Spleen (tissue), 11 donors: Measurements from ENCODE around the gene SYPL2. TPM values are rescaled to one million over a fixed set of nuclear protein-coding genes. Genes with fewer than 3 reads are reported as not detected.

Source experiments
- DNase-seq: peaks from one replicate; pipeline ENCODE4 v3.0.0-alpha.2; 2020
- H3K27ac ChIP-seq, 8 donors: fragments of 200-600 bp; sonication (generic) in 7 of 8; 1 replicate in 4 of 8; 2 replicates in 4 of 8; pipeline versions ENCODE4 v1.5.0 to v1.8.0; 2016 to 2021; ENCODE audit warnings: inconsistent platforms in 4 of 8, mild to moderate bottlenecking in 4 of 8, moderate library complexity in 1 of 8
- H3K27me3 ChIP-seq, 7 donors: fragments of 200-600 bp; sonication (generic) in 6 of 7; replicated peaks in 1 of 7; 1 replicate in 4 of 7; 2 replicates in 3 of 7; pipeline versions ENCODE4 v1.5.0 to v1.8.0; 2016 to 2021; ENCODE audit warnings: inconsistent platforms in 3 of 7, mild to moderate bottlenecking in 1 of 7
- H3K36me3 ChIP-seq, 6 donors: fragments of 200-600 bp; sonication (generic) in 5 of 6; 1 replicate in 4 of 6; 2 replicates in 2 of 6; pipeline versions ENCODE4 v1.5.0 to v1.8.0; 2016 to 2021; ENCODE audit warnings: inconsistent platforms in 2 of 6
- H3K4me1 ChIP-seq, 6 donors: fragments of 200-600 bp; sonication (generic) in 5 of 6; 1 replicate in 3 of 6; 2 replicates in 3 of 6; pipeline versions ENCODE4 v1.5.0 to v1.8.0; 2016 to 2021; ENCODE audit warnings: inconsistent platforms in 3 of 6
- H3K4me3 ChIP-seq, 8 donors: fragments of 200-600 bp; sonication (generic) in 7 of 8; 1 replicate in 4 of 8; 2 replicates in 4 of 8; pipeline versions ENCODE4 v1.5.0 to v1.8.0; 2016 to 2021; ENCODE audit warnings: inconsistent platforms in 4 of 8, mild to moderate bottlenecking in 4 of 8, moderate library complexity in 2 of 8
- H3K9me3 ChIP-seq, 8 donors: fragments of 200-600 bp; sonication (generic) in 7 of 8; 1 replicate in 4 of 8; 2 replicates in 4 of 8; pipeline versions ENCODE4 v1.5.0 to v1.8.0; 2016 to 2021; ENCODE audit warnings: inconsistent platforms in 4 of 8
- CTCF ChIP-seq, 11 experiments: fragments of 200-600 bp in 7 of 11; fragments of 450-650 bp in 4 of 11; sonication (generic) in 4 of 11; IDR thresholded peaks in 8 of 11; conservative IDR thresholded peaks in 3 of 11; 1 replicate in 7 of 11; 2 replicates in 4 of 11; pipeline versions ENCODE4 v1.4.0 to v1.8.0; 2016 to 2021; ENCODE audit warnings: antibody characterized with exemption in 11 of 11, inconsistent platforms in 4 of 11, mild to moderate bottlenecking in 1 of 11
- POLR2A ChIP-seq, 3 donors: fragments of 450-650 bp; IDR thresholded peaks; one replicate each; pipeline ENCODE4 v1.5.1; 2017; ENCODE audit warnings: antibody characterized with exemption in 3 of 3, mild to moderate bottlenecking in 1 of 3
- POLR2AphosphoS5 ChIP-seq, 3 donors: sonication (generic); formaldehyde crosslinking; IDR thresholded peaks; one replicate each; pipeline ENCODE4 v1.5.1; 2017; ENCODE audit warnings: antibody characterized with exemption in 3 of 3
- WGBS, 5 donors: extraction: QIAGEN DNeasy Blood & Tissue Kit in 3 of 5; methylation state at CpG; one replicate each; pipeline versions ENCODE4 v1.1.5 to v1.1.7; 2013 to 2018; 5-methylcytosine and 5-hydroxymethylcytosine counted together
- intact Hi-C: fragments of 100-400 bp; cut with DNase I; formaldehyde crosslinking; loops from one replicate; pipeline ENCODE4 v1.15.0; 2023; ENCODE audit warnings: low total_unique reads
- polyA plus RNA-seq, 3 donors: library from polyadenylated mRNA; stranded (reverse); fragments of 200-250 nt; gene quantifications; one replicate each; pipeline ENCODE4 v1.2.1, GENCODE V29; 2013
- total RNA-seq, 7 donors: library from RNA; depleted of rRNA in 3 of 7; stranded (reverse); fragments of >200 nt in 3 of 7; fragmentation: NEBNext Ultra II Directional in 4 of 7; extraction: Animal tissue kit (Norgen Biotek cat#: 25700) in 4 of 7; gene quantifications; one replicate each; pipeline versions ENCODE4 v1.1.0 to v1.2.1, GENCODE V29; 2016 to 2021
- donor health status: healthy with polysubstance abuse.
- donor health status: DM: no; HTN: no; CAD: no; lungs with moderate emphysema.
- donor health status: DM: no; HTN: no; CAD: no.
- donor health status: Bipolar disorder and iron deficiency.
- donor health status: healthy.
- donor health status: DM: no; HTN: no; CAD: no.
- donor health status: DM: yes; HTN: yes; CAD: no.

The SYPL2 gene
- total and polyA plus RNA-seq, 10 donors, result 0.26 to 2.5 (median 0.97) TPM

- WGBS, 5 donors, result 74 to 92% (median 84%) methylated on average over 10 to 11 of the region's 11 CpGs
- DNase-seq, result peak; percentile 83
- H3K4me1 ChIP-seq, result peaks cover 19 to 84% (median 53%) of the 10 kb centered on the region in 6 donors
- H3K27ac ChIP-seq, result peak overlapping the region in 6 of 8 donors; percentile 14 to 64 (median 50)
- H3K4me3 ChIP-seq, result no peak overlapping the region
- H3K9me3 ChIP-seq, result no peaks in the 10 kb centered on the region
- H3K27me3 ChIP-seq, result no peaks in the 10 kb centered on the region
- TF ChIP-seq CTCF (IDR thresholded peaks at IDR 0.05 in 8 of 11, conservative IDR thresholded peaks at IDR 0.05 in 3 of 11) (peak in 1 of 11 experiments; percentile 2), POLR2A (IDR thresholded peaks at IDR 0.05) (no peak), POLR2AphosphoS5 (IDR thresholded peaks at IDR 0.05) (peak in 2 of 3 donors; percentile 52)
- H3K36me3 ChIP-seq, result peaks cover 0 to 55% (median 2%) of the 10 kb centered on the region in 6 donors
- intact Hi-C loops, result loop anchor here (2.0 kb wide), 1 partner anchor 42 kb away; no protein-coding TSS in a partner anchor
Observed at GRCh38 chr1:109490934-109491302, 24.6 kb downstream of the SYPL2 start.

GRCh38 chr1:109491372-109491771 is 25.0 kb downstream of the SYPL2 start:
- Histone ChIP-seq H3K27ac (peak overlapping the region in 5 of 8 donors; percentile 36 to 64 (median 57)), H3K4me1 (peaks cover 19 to 86% (median 55%) of the 10 kb centered on the region in 6 donors), H3K36me3 (peaks cover 0 to 55% (median 6%) of the 10 kb centered on the region in 6 donors), H3K27me3 (no peaks in the 10 kb centered on the region), H3K4me3 (no peak overlapping the region), H3K9me3 (no peaks in the 10 kb centered on the region)
- TF ChIP-seq POLR2AphosphoS5 (IDR thresholded peaks at IDR 0.05), result no peak
- TF ChIP-seq CTCF (IDR thresholded peaks at IDR 0.05 in 8 of 11, conservative IDR thresholded peaks at IDR 0.05 in 3 of 11), result no peak
- no peak for TF ChIP-seq POLR2A (IDR thresholded peaks at IDR 0.05)
- 69 to 90% (median 80%) methylated on average over 8 of the region's 8 CpGs for WGBS, 5 donors
- intact Hi-C loops, result loop anchor here (2.0 kb wide), 1 partner anchor 41 kb away; no protein-coding TSS in a partner anchor
- no peak for DNase-seq

DNA sequence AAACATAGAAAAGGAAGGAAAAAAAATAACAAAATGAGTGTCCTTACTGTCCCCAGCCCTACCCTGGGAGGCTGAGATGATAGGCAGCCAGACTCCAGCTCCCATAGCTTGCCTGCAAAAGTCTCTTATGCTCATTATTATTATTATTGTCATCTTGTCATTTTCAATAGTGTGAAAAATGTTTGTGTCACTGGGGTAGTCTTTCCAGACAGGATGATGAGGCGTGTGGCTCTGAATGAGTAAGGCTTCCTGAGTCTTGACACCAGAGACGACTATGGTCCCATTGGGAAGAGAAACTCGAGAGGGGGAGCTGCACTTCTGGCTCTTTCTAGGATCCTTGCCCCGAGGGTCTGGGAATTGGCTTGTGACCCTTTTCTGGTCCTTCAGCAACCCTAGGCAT is 26.4 kb downstream of the SYPL2 start:
- no peak overlapping the region for H3K4me3 ChIP-seq
- TF ChIP-seq CTCF (IDR thresholded peaks at IDR 0.05 in 8 of 11, conservative IDR thresholded peaks at IDR 0.05 in 3 of 11) (no peak), POLR2A (IDR thresholded peaks at IDR 0.05) (no peak), POLR2AphosphoS5 (IDR thresholded peaks at IDR 0.05) (no peak)
- DNase-seq, result no peak
- WGBS, 5 donors, result 63 to 78% (median 73%) methylated on average over 4 of the region's 4 CpGs
- H3K27me3 ChIP-seq, result no peaks in the 10 kb centered on the region
- H3K27ac ChIP-seq, result no peak overlapping the region
- no peaks in the 10 kb centered on the region for H3K9me3 ChIP-seq
- peaks cover 0 to 60% (median 21%) of the 10 kb centered on the region in 6 donors for H3K36me3 ChIP-seq
- peaks cover 19 to 97% (median 66%) of the 10 kb centered on the region in 6 donors for H3K4me1 ChIP-seq
- intact Hi-C loops, result no loop called here

GRCh38 chr1:109493227-109493626 is 26.9 kb downstream of the SYPL2 start:
- peaks cover 23 to 97% (median 70%) of the 10 kb centered on the region in 6 donors for H3K4me1 ChIP-seq
- peaks cover 0 to 60% (median 25%) of the 10 kb centered on the region in 6 donors for H3K36me3 ChIP-seq
- intact Hi-C loops, result no loop called here
- no peak for TF ChIP-seq POLR2AphosphoS5 (IDR thresholded peaks at IDR 0.05)
- TF ChIP-seq CTCF (IDR thresholded peaks at IDR 0.05 in 8 of 11, conservative IDR thresholded peaks at IDR 0.05 in 3 of 11), result no peak
- no peak for TF ChIP-seq POLR2A (IDR thresholded peaks at IDR 0.05)
- no peaks in the 10 kb centered on the region for H3K27me3 ChIP-seq
- WGBS, 5 donors, result 67 to 89% (median 79%) methylated on average over 4 of the region's 4 CpGs
- H3K4me3 ChIP-seq, result peak overlapping the region in 1 of 8 donors; percentile 99
- peak overlapping the region in 5 of 8 donors; percentile 88 to 96 (median 91) for H3K27ac ChIP-seq
- DNase-seq, result no peak
- H3K9me3 ChIP-seq, result no peaks in the 10 kb centered on the region
